GM12873 (cell line): ENCODE results near the gene MT1A.
A peak's percentile ranks its signal among the peaks of the same experiment; 100 is the strongest.

ENCODE experiments used
- CTCF ChIP-seq: IDR thresholded peaks from 2 replicates; pipeline ENCODE4 v1.5.1; 2012; ENCODE audit warnings: low read depth, mild to moderate bottlenecking, moderate library complexity, low read length, control low read depth; ENCODE audit not compliant: insufficient read depth; ENCODE audit errors: missing control alignments

The MT1A gene

GRCh38 chr16:56667581-56668571 is 29.4 kb downstream of the MT1A start, which contains the start of gene MT1G:
MT1G (minus strand) TSS chr16:56668065; CDS start chr16:56667993, 72 bp downstream.
- no peak for TF ChIP-seq CTCF

GRCh38 chr16:56669005-56669839 is 30.8 kb downstream of the MT1A start, which contains the start of gene MT1H:
MT1H (plus strand) TSS chr16:56669814; CDS start chr16:56669885, 71 bp downstream.
- no peak for TF ChIP-seq CTCF

- no peak for TF ChIP-seq CTCF
Measured at GRCh38 chr16:56669840-56670619, 31.6 kb downstream of the MT1A start.

GRCh38 chr16:56670620-56670934 is 32.1 kb downstream of the MT1A start:
- TF ChIP-seq CTCF, result no peak

- TF ChIP-seq CTCF, result no peak
Measured at GRCh38 chr16:56672761-56673536, 34.5 kb downstream of the MT1A start.

- peak; percentile 63 for TF ChIP-seq CTCF
Measured at GRCh38 chr16:56673921-56674320, 35.5 kb downstream of the MT1A start.
